Ishikawa (cell line): ENCODE results near the gene RHO.

ENCODE experiments used
- RAD21 ChIP-seq: IDR thresholded peaks from 2 replicates; pipeline ENCODE4 v1.6.1; 2012; ENCODE audit warnings: low read depth
- TAF1 ChIP-seq: IDR thresholded peaks from 2 replicates; pipeline ENCODE4 v1.6.1; 2012; ENCODE audit warnings: low read depth, mild to moderate bottlenecking
- TCF12 ChIP-seq: IDR thresholded peaks from 2 replicates; pipeline ENCODE4 v1.6.1; 2012; ENCODE audit warnings: low read depth
- ZBTB7A ChIP-seq: IDR thresholded peaks from 2 replicates; pipeline ENCODE4 v1.6.1; 2012; ENCODE audit warnings: low read depth
- TF ChIP-seq, protein P1 (sequence below): IDR thresholded peaks from 2 replicates; pipeline ENCODE4 v1.6.1; 2012; ENCODE audit warnings: low read depth, mild to moderate bottlenecking

DNA sequence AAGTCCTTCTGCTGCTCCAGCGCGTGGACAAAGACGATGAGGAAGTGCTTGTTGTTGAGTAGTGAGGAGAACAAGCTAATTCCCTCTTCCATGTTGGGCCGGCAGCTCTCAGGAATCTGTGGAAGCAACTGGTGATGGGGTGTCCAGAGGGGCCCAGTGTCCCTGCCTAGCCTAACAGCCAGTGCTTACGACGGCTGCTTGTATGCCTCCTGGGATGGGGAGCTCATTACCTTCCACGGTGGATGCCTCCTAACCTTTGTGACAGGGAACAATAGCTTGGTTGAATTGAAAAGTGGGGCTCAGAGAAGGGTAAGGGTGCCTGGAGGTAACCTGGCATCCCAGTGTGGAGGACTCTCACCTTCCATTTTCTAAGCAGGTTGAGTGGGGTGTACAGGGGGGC is 37.5 kb downstream of the RHO start:
- no peak for TF ChIP-seq TAF1
- TF ChIP-seq RAD21: no peak
- TF ChIP-seq TCF12: no peak
- TF ChIP-seq, protein P1, sequence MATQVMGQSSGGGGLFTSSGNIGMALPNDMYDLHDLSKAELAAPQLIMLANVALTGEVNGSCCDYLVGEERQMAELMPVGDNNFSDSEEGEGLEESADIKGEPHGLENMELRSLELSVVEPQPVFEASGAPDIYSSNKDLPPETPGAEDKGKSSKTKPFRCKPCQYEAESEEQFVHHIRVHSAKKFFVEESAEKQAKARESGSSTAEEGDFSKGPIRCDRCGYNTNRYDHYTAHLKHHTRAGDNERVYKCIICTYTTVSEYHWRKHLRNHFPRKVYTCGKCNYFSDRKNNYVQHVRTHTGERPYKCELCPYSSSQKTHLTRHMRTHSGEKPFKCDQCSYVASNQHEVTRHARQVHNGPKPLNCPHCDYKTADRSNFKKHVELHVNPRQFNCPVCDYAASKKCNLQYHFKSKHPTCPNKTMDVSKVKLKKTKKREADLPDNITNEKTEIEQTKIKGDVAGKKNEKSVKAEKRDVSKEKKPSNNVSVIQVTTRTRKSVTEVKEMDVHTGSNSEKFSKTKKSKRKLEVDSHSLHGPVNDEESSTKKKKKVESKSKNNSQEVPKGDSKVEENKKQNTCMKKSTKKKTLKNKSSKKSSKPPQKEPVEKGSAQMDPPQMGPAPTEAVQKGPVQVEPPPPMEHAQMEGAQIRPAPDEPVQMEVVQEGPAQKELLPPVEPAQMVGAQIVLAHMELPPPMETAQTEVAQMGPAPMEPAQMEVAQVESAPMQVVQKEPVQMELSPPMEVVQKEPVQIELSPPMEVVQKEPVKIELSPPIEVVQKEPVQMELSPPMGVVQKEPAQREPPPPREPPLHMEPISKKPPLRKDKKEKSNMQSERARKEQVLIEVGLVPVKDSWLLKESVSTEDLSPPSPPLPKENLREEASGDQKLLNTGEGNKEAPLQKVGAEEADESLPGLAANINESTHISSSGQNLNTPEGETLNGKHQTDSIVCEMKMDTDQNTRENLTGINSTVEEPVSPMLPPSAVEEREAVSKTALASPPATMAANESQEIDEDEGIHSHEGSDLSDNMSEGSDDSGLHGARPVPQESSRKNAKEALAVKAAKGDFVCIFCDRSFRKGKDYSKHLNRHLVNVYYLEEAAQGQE: no peak
- TF ChIP-seq ZBTB7A: no peak
